DND-41 (cell line): ENCODE results near the gene SHISA9.

Source experiments
- ATAC-seq: fragments of 200-7000 bp; cut with Tn5 transposase; 3 replicates; pipeline ENCODE4 v1.9.1; 2021; ENCODE audit warnings: low read depth; ENCODE audit not compliant: insufficient read depth
- DNase-seq: peaks from one replicate; pipeline ENCODE4 v3.0.0-alpha.2; 2020
- H2AFZ ChIP-seq: 2 replicates; pipeline ENCODE4 v1.6.0; 2012; ENCODE audit warnings: low read depth, low read length
- H3K27ac ChIP-seq: 2 replicates; pipeline ENCODE4 v1.5.1; 2012; ENCODE audit warnings: low read length, inconsistent platforms
- H3K27me3 ChIP-seq: fragments of 200-600 bp; sonication (generic); 2 replicates; pipeline ENCODE4 v1.6.0; 2012; ENCODE audit warnings: low read length, mild to moderate bottlenecking, inconsistent platforms; ENCODE audit not compliant: insufficient read depth, poor library complexity
- H3K36me3 ChIP-seq: 2 replicates; pipeline ENCODE4 v1.5.1; 2012; ENCODE audit warnings: low read length, inconsistent platforms; ENCODE audit not compliant: insufficient read depth
- H3K4me1 ChIP-seq: 2 replicates; pipeline ENCODE4 v1.5.1; 2012; ENCODE audit warnings: mild to moderate bottlenecking, low read length; ENCODE audit not compliant: insufficient read depth
- H3K4me2 ChIP-seq: 2 replicates; pipeline ENCODE4 v1.6.0; 2012; ENCODE audit warnings: mild to moderate bottlenecking, moderate library complexity, low read length, inconsistent platforms; ENCODE audit not compliant: insufficient read depth
- H3K4me3 ChIP-seq, 2 experiments: fragments of 200-600 bp in 1 of 2; shearing (Covaris generic) in 1 of 2; 2 replicates each; pipeline ENCODE4 v1.5.1; 2012 to 2016; ENCODE audit warnings: inconsistent platforms in 2 of 2, low read length in 2 of 2, mild to moderate bottlenecking in 2 of 2, low read depth in 1 of 2, moderate library complexity in 1 of 2
- H3K79me2 ChIP-seq: 2 replicates; pipeline ENCODE4 v1.6.0; 2012; ENCODE audit warnings: low read length, inconsistent platforms; ENCODE audit not compliant: insufficient read depth
- H3K9ac ChIP-seq: 2 replicates; pipeline ENCODE4 v1.6.0; 2012; ENCODE audit warnings: low read depth, mild to moderate bottlenecking, inconsistent platforms, low read length, moderate library complexity
- H3K9me3 ChIP-seq: 2 replicates; pipeline ENCODE4 v1.5.1; 2012; ENCODE audit warnings: low read length, moderate library complexity, mild to moderate bottlenecking, inconsistent platforms; ENCODE audit not compliant: insufficient read depth, severe bottlenecking
- H4K20me1 ChIP-seq: 2 replicates; pipeline ENCODE4 v1.6.0; 2012; ENCODE audit warnings: low read length; ENCODE audit not compliant: insufficient read depth
- EZH2 ChIP-seq: IDR thresholded peaks from 3 replicates; pipeline ENCODE4 v1.6.1; 2012; ENCODE audit warnings: borderline replicate concordance, low read depth, mild to moderate bottlenecking, moderate library complexity, low read length, inconsistent platforms; ENCODE audit not compliant: severe bottlenecking
- TF ChIP-seq, protein P1 (sequence below): IDR thresholded peaks from 2 replicates; pipeline ENCODE4 v1.5.1; 2012; ENCODE audit warnings: borderline replicate concordance, low read length, moderate library complexity, mild to moderate bottlenecking; ENCODE audit not compliant: poor library complexity, severe bottlenecking; ENCODE audit errors: extremely low read depth

Gene SHISA9

DNA sequence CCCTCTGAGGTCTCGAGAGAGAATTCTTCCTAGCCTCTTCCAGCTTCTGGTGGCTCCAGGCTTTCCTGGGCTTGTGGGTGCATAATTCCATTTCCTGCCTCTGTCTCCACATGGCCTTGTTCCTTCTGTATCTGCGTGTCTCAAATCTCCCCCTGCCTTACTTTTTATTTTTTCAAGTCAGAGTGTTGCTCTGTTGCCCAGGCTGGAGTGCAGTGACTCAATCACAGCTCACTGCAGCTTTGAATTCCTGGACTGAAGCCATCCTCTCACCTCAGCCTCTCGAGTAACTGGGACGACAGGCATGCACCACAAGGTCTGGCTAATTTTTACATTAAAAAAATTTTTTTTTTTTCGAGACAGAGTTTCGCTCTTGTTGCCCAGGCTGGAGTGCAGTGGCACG lies 120.6 kb downstream of the SHISA9 start:
- H3K27ac ChIP-seq, result no peak overlapping the region
- H3K36me3 ChIP-seq, result no peaks in the 10 kb centered on the region
- no peaks in the 10 kb centered on the region for H3K27me3 ChIP-seq
- DNase-seq (no peak), ATAC-seq (no peak)
- H3K4me3 ChIP-seq, result no peak overlapping the region
- H3K4me1 ChIP-seq, result no peaks in the 10 kb centered on the region
- H2AFZ ChIP-seq, result no peak overlapping the region
- TF ChIP-seq, protein P1, sequence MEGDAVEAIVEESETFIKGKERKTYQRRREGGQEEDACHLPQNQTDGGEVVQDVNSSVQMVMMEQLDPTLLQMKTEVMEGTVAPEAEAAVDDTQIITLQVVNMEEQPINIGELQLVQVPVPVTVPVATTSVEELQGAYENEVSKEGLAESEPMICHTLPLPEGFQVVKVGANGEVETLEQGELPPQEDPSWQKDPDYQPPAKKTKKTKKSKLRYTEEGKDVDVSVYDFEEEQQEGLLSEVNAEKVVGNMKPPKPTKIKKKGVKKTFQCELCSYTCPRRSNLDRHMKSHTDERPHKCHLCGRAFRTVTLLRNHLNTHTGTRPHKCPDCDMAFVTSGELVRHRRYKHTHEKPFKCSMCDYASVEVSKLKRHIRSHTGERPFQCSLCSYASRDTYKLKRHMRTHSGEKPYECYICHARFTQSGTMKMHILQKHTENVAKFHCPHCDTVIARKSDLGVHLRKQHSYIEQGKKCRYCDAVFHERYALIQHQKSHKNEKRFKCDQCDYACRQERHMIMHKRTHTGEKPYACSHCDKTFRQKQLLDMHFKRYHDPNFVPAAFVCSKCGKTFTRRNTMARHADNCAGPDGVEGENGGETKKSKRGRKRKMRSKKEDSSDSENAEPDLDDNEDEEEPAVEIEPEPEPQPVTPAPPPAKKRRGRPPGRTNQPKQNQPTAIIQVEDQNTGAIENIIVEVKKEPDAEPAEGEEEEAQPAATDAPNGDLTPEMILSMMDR, result no peak
- TF ChIP-seq EZH2, result no peak
- no peak overlapping the region for H3K9ac ChIP-seq
- H3K79me2 ChIP-seq, result no peaks in the 10 kb centered on the region
- no peaks in the 10 kb centered on the region for H3K9me3 ChIP-seq
- no peaks in the 10 kb centered on the region for H4K20me1 ChIP-seq
- no peak overlapping the region for H3K4me2 ChIP-seq

DNA sequence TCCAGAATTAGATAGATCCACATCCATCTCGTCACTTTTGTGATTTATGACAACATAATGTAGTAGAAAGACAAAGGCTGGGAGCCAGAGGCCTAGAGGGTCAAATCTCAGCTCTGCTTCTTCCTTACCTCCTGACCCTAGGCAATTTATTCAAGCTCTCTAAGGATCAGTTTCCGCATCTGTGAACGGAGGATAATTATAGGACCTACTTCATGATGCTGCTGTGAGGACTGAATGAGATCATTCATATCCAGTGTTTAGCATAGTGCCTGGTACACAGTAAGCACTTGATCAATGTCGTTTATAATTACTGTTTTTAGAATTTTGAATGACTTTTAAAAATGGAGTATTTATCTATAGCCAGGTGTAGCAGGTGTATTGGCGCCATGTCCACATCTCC lies 128.4 kb downstream of the SHISA9 start:
- H3K4me3 ChIP-seq, result no peak overlapping the region
- TF ChIP-seq, protein P1, result no peak
- TF ChIP-seq EZH2, result no peak
- ATAC-seq (no peak), DNase-seq (no peak)
- no peak overlapping the region for H2AFZ ChIP-seq
- H3K4me2 ChIP-seq, result no peak overlapping the region
- H3K9me3 ChIP-seq, result no peaks in the 10 kb centered on the region
- H4K20me1 ChIP-seq, result no peaks in the 10 kb centered on the region
- no peaks in the 10 kb centered on the region for H3K27me3 ChIP-seq
- no peaks in the 10 kb centered on the region for H3K4me1 ChIP-seq
- H3K79me2 ChIP-seq, result no peaks in the 10 kb centered on the region
- H3K36me3 ChIP-seq, result no peaks in the 10 kb centered on the region
- no peak overlapping the region for H3K9ac ChIP-seq
- no peak overlapping the region for H3K27ac ChIP-seq

DNA sequence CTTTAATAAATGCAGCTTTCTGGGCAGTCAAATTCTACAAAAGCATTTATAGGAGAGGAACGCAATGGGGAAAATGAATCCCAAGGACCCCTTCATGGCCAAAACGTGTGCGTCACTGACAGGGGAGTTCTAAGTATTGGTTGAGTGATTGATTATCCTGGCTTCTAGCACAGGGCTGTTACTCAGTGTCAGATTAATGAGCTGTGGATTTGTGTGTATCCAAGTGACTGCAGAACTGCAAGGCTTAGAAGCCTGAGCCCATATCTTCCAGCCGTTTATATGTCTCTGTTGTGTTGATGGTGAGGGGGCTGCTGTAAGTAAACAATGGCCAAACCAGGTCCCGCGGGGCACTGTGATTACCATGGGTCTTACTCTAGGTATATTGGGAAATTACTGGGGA lies 129.4 kb downstream of the SHISA9 start:
- no peak overlapping the region for H2AFZ ChIP-seq
- TF ChIP-seq, protein P1, result no peak
- no peak for TF ChIP-seq EZH2
- no peaks in the 10 kb centered on the region for H3K27me3 ChIP-seq
- no peak overlapping the region for H3K4me2 ChIP-seq
- H3K4me1 ChIP-seq, result no peaks in the 10 kb centered on the region
- H3K9me3 ChIP-seq, result no peaks in the 10 kb centered on the region
- H3K79me2 ChIP-seq, result no peaks in the 10 kb centered on the region
- no peak overlapping the region for H3K4me3 ChIP-seq
- ATAC-seq (no peak), DNase-seq (no peak)
- no peaks in the 10 kb centered on the region for H3K36me3 ChIP-seq
- H4K20me1 ChIP-seq, result no peaks in the 10 kb centered on the region
- no peak overlapping the region for H3K27ac ChIP-seq
- H3K9ac ChIP-seq, result no peak overlapping the region

DNA sequence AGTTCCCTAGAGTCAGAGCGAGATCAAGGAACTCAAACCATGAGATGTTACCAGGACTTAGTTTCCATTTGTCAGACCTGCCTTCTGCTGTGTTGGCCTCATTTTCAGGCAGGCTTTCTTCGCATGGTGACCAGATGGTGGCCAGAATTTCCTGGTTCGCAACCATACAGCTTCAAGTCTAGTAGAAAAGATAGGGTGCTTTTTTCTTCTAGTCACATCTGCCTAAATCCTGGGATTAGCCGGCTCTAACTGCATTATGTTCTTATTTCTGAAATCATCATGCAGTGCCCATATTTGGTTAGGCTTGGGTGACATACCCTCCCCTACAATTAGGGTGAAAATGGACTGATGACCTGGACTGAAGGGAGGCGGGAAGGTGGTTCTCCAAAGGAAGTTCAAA lies 131.5 kb downstream of the SHISA9 start:
- DNase-seq, result no peak
- no peaks in the 10 kb centered on the region for H4K20me1 ChIP-seq
- TF ChIP-seq EZH2, result no peak
- TF ChIP-seq, protein P1, result no peak

More for the DNA sequence above, 131.5 kb downstream of the SHISA9 start:
- no peak overlapping the region for H3K4me2 ChIP-seq
- no peak overlapping the region for H3K9ac ChIP-seq
- no peak overlapping the region for H2AFZ ChIP-seq
- ATAC-seq, result no peak
- H3K4me1 ChIP-seq, result no peaks in the 10 kb centered on the region
- H3K9me3 ChIP-seq, result no peaks in the 10 kb centered on the region
- H3K27ac ChIP-seq, result no peak overlapping the region
- no peaks in the 10 kb centered on the region for H3K79me2 ChIP-seq
- no peaks in the 10 kb centered on the region for H3K27me3 ChIP-seq
- H3K36me3 ChIP-seq, result no peaks in the 10 kb centered on the region
- no peak overlapping the region for H3K4me3 ChIP-seq
